ENCODE data around the gene MYZAP. TPM values are rescaled to one million over a fixed set of nuclear protein-coding genes. Genes with fewer than 3 reads are reported as not detected.

Gene MYZAP
- total and polyA plus RNA-seq, 2 of the 8 experiments (the other 6 are each of a cell fraction or from before 2014, with no cell fraction given): 0.41 to 0.65 TPM

GRCh38 chr15:57561041-57561711 is 30.5 kb upstream of the MYZAP start:
- Histone ChIP-seq H4K5ac (ENCODE audit: insufficient read length, low read depth, low read length) (no peak overlapping the region), H3K23me2 (ENCODE audit: low read depth, low read length) (no peaks in the 10 kb centered on the region; the same call in 1 of the 2 replicates), H4K20me1 (replicated peaks in 1 of 2; ENCODE audit: control insufficient read depth in 1 of 2, insufficient read depth in 2 of 2, low read length in 2 of 2) (no peaks in the 10 kb centered on the region), H3K9ac (replicated peaks in 1 of 4; ENCODE audit: extremely low read depth in 1 of 4, low read depth in 3 of 4, low read length in 3 of 4) (no peak overlapping the region), H3K27ac (ENCODE audit: low read depth, low read length) (no peak overlapping the region), H3K27me3 (replicated peaks in 1 of 4; ENCODE audit: control insufficient read depth in 3 of 4, extremely low read depth in 1 of 4, insufficient read depth in 3 of 4, low read length in 3 of 4) (no peaks in the 10 kb centered on the region), H3K4ac (replicated peaks; ENCODE audit: insufficient read length, low read depth, low read length) (no peak overlapping the region), H3K4me3 (ENCODE audit: extremely low read depth in 1 of 4, insufficient read depth in 2 of 4, low read depth in 3 of 4, low read length in 4 of 4) (no peak overlapping the region), H4K91ac (replicated peaks; ENCODE audit: insufficient read length, low read length) (no peak overlapping the region), H3K4me1 (replicated peaks in 1 of 4; ENCODE audit: control insufficient read depth in 3 of 4, insufficient read depth in 4 of 4, low read length in 3 of 4) (peaks cover 1 to 4% (median 2%) of the 10 kb centered on the region in 4 experiments; a peak in 3 of 7 replicates), H2BK20ac (ENCODE audit: low read length) (no peak overlapping the region), H3K14ac (ENCODE audit: insufficient read length) (no peak overlapping the region), H3K56ac (replicated peaks; ENCODE audit: insufficient read length, low read depth, low read length) (no peak overlapping the region), H2BK120ac (replicated peaks; ENCODE audit: low read depth, low read length) (no peak overlapping the region), H4K8ac (ENCODE audit: extremely low read depth, insufficient read depth, low read length) (no peak overlapping the region), H2AK5ac (ENCODE audit: low read depth, low read length) (no peak overlapping the region), H2BK12ac (ENCODE audit: low read depth, low read length) (no peak overlapping the region), H3K9me3 (ENCODE audit: insufficient read depth in 2 of 2, low read depth in 1 of 2, low read length in 1 of 2) (no peaks in the 10 kb centered on the region), H3K4me2 (ENCODE audit: insufficient read depth in 1 of 2, low read depth in 2 of 2, low read length in 2 of 2) (no peak overlapping the region), H2BK15ac (ENCODE audit: low read length) (no peak overlapping the region), H3K79me2 (ENCODE audit: control insufficient read depth in 1 of 2, insufficient read depth in 2 of 2, low read length in 2 of 2) (no peaks in the 10 kb centered on the region), H3K23ac (ENCODE audit: insufficient read length) (no peak overlapping the region), H3K79me1 (ENCODE audit: low read depth, low read length) (no peaks in the 10 kb centered on the region), H2BK5ac (ENCODE audit: low read depth, low read length) (no peak overlapping the region), H3K18ac (ENCODE audit: extremely low read depth, low read length) (no peak overlapping the region), H2AFZ (ENCODE audit: low read length) (no peak overlapping the region), H3K36me3 (ENCODE audit: control insufficient read depth in 2 of 4, insufficient read depth in 4 of 4, low read length in 3 of 4) (no peaks in the 10 kb centered on the region)
- ChIA-PET CTCF (ENCODE audit: partially characterized antibody) (interaction anchor here (0.6 to 3.2 kb wide), 35 partner anchors 8 to 503 kb away, joined by 3 to 34 read pairs (median 3); partner anchors contain the start of gene POLR2M), POLR2A (ENCODE audit: partially characterized antibody) (no interaction called here)
- WGBS, 2 experiments (ENCODE audit: extremely low coverage in 1 of 2, insufficient coverage in 1 of 2, insufficient read length in 1 of 2, insufficient replicate concordance in 2 of 2, low coverage in 1 of 2, low lambda C conversion rate in 2 of 2, missing lambda C conversion rate in 1 of 2): 74% methylated on average over 9 of the region's 9 CpGs; no CpG with 5 or more reads in 1 of the 2 experiments
- peak in 1 of 2 experiments; percentile 73 for DNase-seq (ENCODE audit: low read depth in 1 of 2, low spot score in 2 of 2)
- peak; percentile 81 for FAIRE-seq
- TF ChIP-seq CTCF (IDR thresholded peaks at IDR 0.05; ENCODE audit: control extremely low read depth in 1 of 3, insufficient read depth in 1 of 3, low read depth in 1 of 3, low read length in 3 of 3) (peak; percentile 68 to 96 (median 87)), TEAD4 (IDR thresholded peaks at IDR 0.05; ENCODE audit: low read depth, low read length) (no peak), YY1 (IDR thresholded peaks at IDR 0.05; ENCODE audit: low read depth, low read length) (no peak), RAD21 (IDR thresholded peaks at IDR 0.05 in 1 of 2, conservative IDR thresholded peaks at IDR 0.05 in 1 of 2; ENCODE audit: low read depth in 2 of 2, low read length in 2 of 2) (peak; percentile 81 to 88), JUND (IDR thresholded peaks at IDR 0.05; ENCODE audit: low read length) (no peak), BACH1 (IDR thresholded peaks at IDR 0.05; ENCODE audit: low read length) (no peak), BRCA1 (IDR thresholded peaks at IDR 0.05; ENCODE audit: low read depth, low read length) (no peak), TBP (IDR thresholded peaks at IDR 0.05; ENCODE audit: low read depth, low read length) (no peak), ATF3 (IDR thresholded peaks at IDR 0.05; ENCODE audit: insufficient read depth, low read depth, low read length) (no peak)

Data from H1 (cell line).